IPS DF 6.9 (cell line): ENCODE results near the gene GEMIN8.

Experiments
- DNase-seq: peaks from one replicate; pipeline ENCODE4 v3.0.0-alpha.2; 2013; ENCODE audit warnings: low read depth, low spot score
- H3K27ac ChIP-seq: one replicate; pipeline ENCODE4 v1.5.1; 2013; ENCODE audit warnings: low read length, control low read depth
- H3K27me3 ChIP-seq: 2 replicates; pipeline ENCODE4 v1.6.1; 2013; ENCODE audit warnings: mild to moderate bottlenecking, low read length; ENCODE audit not compliant: control insufficient read depth, insufficient read depth
- H3K36me3 ChIP-seq: 2 replicates; pipeline ENCODE4 v1.6.1; 2013; ENCODE audit warnings: low read length; ENCODE audit not compliant: control insufficient read depth, insufficient read depth
- H3K4me1 ChIP-seq: 2 replicates; pipeline ENCODE4 v1.6.1; 2013; ENCODE audit warnings: low read length; ENCODE audit not compliant: control insufficient read depth, insufficient read depth
- H3K4me3 ChIP-seq: 2 replicates; pipeline ENCODE4 v1.5.1; 2013; ENCODE audit warnings: mild to moderate bottlenecking, low read length
- H3K9me3 ChIP-seq: 2 replicates; pipeline ENCODE4 v1.6.1; 2013; ENCODE audit warnings: low read length, inconsistent platforms; ENCODE audit not compliant: control insufficient read depth, insufficient read depth
- WGBS: extraction: QIAGEN DNeasy Blood & Tissue Kit; methylation state at CpG from one replicate; pipeline ENCODE4 v1.1.7; 2013; ENCODE audit warnings: mixed read lengths, missing lambda C conversion rate; ENCODE audit not compliant: insufficient read length, insufficient coverage; 5-methylcytosine and 5-hydroxymethylcytosine counted together

Gene GEMIN8

DNA sequence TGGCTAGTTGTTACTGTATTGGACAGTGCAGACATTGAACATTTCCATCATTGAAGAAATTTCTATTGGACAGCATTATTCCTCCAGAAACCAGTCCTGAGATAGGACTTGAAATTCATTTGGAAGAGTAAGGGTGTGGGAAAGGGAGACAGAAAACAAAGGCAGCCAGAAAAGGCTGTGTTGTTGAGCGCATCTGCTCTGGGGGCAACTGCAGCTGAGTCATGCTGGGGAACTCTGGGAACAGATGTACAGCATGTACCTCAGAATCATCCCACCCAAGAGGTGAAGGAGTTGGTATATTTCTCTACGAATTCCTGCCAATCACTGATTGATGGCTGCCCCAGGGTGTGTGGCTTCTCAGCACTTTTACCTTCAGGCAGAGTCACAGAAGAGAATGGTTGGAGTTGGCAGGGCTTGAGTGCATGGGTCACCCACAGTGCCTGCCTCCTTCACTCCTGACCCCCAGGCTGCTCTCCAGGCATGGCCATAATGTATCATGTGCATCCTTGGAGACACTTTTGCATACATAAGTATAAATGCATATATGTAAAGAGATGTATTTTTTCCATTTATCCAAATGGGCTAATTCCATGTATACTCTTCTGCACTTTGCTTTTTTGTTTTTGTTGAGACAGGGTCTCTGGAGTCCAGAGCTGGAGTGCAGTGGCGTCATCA, 39.4 kb downstream of the GEMIN8 start:
- no peaks in the 10 kb centered on the region for H3K9me3 ChIP-seq
- no peak overlapping the region for H3K4me3 ChIP-seq
- no CpG with 5 or more reads among the region's 3 CpGs for WGBS
- peaks cover 1% of the 10 kb centered on the region; the same call in 1 of the 2 replicates for H3K4me1 ChIP-seq
- no peaks in the 10 kb centered on the region for H3K36me3 ChIP-seq
- DNase-seq, result no peak
- no peak overlapping the region for H3K27ac ChIP-seq
- no peaks in the 10 kb centered on the region for H3K27me3 ChIP-seq

DNA sequence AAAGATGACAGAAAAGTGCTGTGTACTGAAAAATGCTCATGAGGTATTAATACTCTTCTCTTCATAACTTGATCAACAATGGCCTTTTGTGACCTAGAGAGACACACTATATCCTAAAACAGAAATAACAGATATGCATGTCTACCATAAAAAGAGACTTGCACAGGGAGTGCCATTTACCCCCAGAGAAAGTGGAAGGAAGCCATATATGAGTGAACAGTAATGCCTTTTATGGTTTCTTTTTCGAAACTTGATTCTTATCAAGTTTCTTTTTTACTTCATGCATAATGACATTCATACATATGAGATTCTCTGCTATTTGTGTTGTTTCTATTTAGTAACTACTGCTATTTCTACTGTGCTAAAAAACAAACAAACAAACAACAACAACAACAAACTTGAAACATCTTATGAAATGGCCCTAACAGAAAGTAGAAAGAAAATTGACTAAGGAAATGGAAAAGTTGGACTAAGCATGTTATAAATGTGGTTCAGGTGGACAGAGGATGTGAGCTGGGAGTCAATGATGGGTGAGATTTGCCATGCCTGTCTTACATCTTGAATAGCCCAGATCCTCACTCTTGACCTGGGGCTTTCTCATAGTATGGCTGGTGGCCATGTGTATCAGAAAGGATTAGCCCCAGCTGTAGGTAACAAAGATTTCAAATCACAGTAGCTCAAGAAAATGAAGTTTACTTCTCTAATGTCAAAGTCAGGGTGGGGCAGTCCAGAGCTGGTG, 43.8 kb downstream of the GEMIN8 start:
- WGBS, result no CpG with 5 or more reads among the region's 1 CpG
- DNase-seq, result no peak
- H3K4me1 ChIP-seq, result peaks cover 1% of the 10 kb centered on the region; the same call in 1 of the 2 replicates
- no peak overlapping the region for H3K4me3 ChIP-seq
- H3K9me3 ChIP-seq, result no peaks in the 10 kb centered on the region
- H3K27me3 ChIP-seq, result no peaks in the 10 kb centered on the region
- H3K27ac ChIP-seq, result no peak overlapping the region
- no peaks in the 10 kb centered on the region for H3K36me3 ChIP-seq

DNA sequence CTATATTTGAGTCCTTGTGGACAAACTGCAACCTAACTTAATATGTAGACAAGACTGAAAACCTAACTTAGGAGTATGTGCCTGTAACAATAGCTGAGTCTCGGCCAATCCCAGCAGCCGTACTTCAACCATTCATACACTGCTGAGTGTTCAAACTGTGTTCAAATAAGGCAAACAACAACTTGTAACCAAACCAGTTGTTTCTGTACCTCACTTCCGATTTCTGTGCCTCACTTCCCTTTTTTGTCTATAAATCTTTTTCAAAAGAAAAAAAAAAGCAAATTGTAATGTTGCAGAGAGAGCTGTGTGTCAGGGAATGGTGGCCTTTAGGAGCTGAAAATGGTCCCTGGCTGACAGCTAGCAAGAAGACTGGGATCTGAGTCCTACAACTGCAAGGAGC, 46.0 kb downstream of the GEMIN8 start:
- no peaks in the 10 kb centered on the region for H3K9me3 ChIP-seq
- no peak overlapping the region for H3K27ac ChIP-seq
- H3K4me1 ChIP-seq, result no peaks in the 10 kb centered on the region
- no peak for DNase-seq
- no peaks in the 10 kb centered on the region for H3K36me3 ChIP-seq
- no CpG with 5 or more reads among the region's 3 CpGs for WGBS
- H3K27me3 ChIP-seq, result no peaks in the 10 kb centered on the region
- H3K4me3 ChIP-seq, result no peak overlapping the region

DNA sequence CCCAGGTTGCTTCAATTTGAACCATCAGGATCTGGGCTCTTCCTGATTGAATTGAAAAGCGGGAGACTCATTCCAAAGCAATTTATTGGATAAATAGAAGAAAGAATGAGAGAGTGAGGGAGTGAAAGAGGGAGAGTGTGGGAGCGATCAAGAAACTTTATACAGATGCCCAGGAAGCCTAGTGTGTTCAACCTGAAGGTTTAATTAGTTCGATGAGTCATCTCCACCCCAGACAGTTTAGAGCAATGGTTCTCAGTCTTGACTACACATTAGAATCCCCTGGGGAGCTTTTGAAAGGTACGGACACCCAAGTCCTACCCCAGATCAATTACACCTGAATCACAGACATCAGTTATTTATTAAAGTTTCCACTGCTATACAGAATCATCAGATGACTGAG, 61.5 kb downstream of the GEMIN8 start:
- H3K36me3 ChIP-seq, result no peaks in the 10 kb centered on the region
- H3K27me3 ChIP-seq, result no peaks in the 10 kb centered on the region
- no peaks in the 10 kb centered on the region for H3K9me3 ChIP-seq
- no peak overlapping the region for H3K27ac ChIP-seq
- no peaks in the 10 kb centered on the region for H3K4me1 ChIP-seq
- H3K4me3 ChIP-seq, result no peak overlapping the region
- no CpG with 5 or more reads among the region's 4 CpGs for WGBS
- no peak for DNase-seq

DNA sequence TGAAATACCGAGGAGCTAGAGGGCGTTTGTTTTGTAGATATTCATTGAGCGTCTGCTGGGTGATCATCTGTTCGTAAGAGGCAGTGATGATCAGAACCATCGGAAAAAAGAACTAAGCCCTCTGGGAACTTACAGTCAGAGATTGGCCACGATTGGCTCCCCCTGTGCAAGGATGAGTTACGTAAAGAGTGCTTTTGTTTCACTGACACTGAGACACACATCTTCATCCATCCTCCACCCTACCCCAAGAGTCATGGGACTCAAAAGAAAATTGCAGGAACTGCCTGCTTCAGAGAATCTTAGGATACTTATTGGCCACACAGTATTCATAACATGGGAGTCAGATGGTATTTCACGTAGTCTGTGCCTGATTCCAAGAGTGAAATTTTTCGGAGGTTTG, 62.1 kb downstream of the GEMIN8 start:
- Histone ChIP-seq H3K4me1 (no peaks in the 10 kb centered on the region), H3K27ac (no peak overlapping the region), H3K36me3 (no peaks in the 10 kb centered on the region), H3K9me3 (no peaks in the 10 kb centered on the region), H3K27me3 (no peaks in the 10 kb centered on the region), H3K4me3 (no peak overlapping the region)
- no CpG with 5 or more reads among the region's 9 CpGs for WGBS
- DNase-seq, result no peak

DNA sequence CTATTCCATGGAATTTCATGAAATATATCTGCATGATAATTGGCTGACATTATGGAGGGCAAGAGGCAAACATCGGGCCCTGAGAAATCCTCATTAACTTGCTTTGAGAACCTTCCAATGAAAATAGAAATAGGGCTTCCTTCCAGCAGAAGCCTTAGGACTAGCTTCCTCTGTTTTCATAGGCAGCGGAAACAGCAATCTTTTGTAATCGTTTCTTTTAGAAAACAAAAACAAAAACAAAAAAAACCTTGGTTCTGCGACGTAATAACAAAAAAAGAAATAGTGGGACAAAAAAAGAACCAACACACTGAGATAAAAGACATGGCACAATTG, 62.9 kb downstream of the GEMIN8 start:
- no peak for DNase-seq
- H3K4me3 ChIP-seq, result no peak overlapping the region
- no peaks in the 10 kb centered on the region for H3K36me3 ChIP-seq
- H3K27me3 ChIP-seq, result no peaks in the 10 kb centered on the region
- no peaks in the 10 kb centered on the region for H3K9me3 ChIP-seq
- H3K4me1 ChIP-seq, result no peaks in the 10 kb centered on the region
- H3K27ac ChIP-seq, result no peak overlapping the region
- no CpG with 5 or more reads among the region's 5 CpGs for WGBS

DNA sequence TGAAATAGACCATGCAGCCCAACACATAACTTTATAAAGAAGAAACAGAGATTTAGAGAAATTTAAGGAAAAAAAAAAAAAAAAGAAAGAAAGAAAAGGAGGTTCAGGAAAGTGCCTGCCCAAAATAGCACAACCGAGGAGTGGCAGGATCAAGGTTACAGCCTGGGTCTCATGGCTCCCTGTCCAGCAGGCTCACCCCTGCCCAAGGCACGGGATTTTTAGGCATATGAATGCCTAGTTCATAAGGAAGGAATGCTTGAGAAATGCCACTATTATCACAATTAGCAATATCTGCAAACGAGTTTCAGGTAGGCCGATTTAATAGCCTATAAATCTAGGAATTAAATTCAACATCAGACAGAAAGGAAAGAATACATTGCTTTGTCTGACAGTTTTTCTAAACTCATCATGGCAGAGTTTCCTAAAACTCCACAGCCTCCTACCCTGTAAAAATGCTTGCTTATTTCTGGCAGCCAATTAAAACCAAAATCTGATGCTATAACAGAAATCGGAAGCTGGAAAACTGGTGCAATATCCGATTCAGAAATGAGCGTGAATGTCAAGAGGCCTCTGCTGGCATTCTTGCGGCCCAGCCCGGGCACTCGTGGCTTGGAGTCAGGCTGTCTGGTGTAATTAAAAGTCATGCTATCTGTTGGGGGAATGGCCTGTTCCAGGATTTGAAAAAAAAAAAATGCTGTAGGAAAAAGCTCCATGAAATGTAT, 63.5 kb downstream of the GEMIN8 start:
- no peaks in the 10 kb centered on the region for H3K9me3 ChIP-seq
- H3K36me3 ChIP-seq, result no peaks in the 10 kb centered on the region
- WGBS, result no CpG with 5 or more reads among the region's 10 CpGs
- H3K27me3 ChIP-seq, result no peaks in the 10 kb centered on the region
- H3K4me3 ChIP-seq, result no peak overlapping the region
- no peaks in the 10 kb centered on the region for H3K4me1 ChIP-seq
- DNase-seq, result no peak
- H3K27ac ChIP-seq, result no peak overlapping the region

DNA sequence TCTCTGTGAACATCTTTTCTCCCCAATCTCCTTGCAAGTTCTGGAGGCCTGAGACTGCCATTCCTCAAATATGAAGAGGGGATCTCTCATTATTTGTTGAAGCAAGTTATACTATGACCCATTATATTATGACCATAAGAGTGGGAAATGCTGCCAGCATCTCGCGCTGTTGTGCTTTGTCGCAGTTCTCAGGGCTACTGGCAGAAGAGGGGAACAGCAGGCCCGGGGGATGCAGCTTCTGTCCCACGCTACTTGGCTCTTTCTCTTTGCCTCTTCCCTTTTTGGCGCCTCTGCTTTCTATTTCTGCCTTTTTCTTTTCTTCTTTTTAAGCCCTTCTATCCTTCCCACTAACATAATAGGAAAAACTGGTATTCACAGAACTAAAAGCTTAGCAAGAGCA, 64.2 kb downstream of the GEMIN8 start:
- WGBS, result no CpG with 5 or more reads among the region's 6 CpGs
- Histone ChIP-seq H3K4me1 (no peaks in the 10 kb centered on the region), H3K9me3 (no peaks in the 10 kb centered on the region), H3K4me3 (no peak overlapping the region), H3K36me3 (no peaks in the 10 kb centered on the region), H3K27me3 (no peaks in the 10 kb centered on the region), H3K27ac (no peak overlapping the region)
- no peak for DNase-seq

DNA sequence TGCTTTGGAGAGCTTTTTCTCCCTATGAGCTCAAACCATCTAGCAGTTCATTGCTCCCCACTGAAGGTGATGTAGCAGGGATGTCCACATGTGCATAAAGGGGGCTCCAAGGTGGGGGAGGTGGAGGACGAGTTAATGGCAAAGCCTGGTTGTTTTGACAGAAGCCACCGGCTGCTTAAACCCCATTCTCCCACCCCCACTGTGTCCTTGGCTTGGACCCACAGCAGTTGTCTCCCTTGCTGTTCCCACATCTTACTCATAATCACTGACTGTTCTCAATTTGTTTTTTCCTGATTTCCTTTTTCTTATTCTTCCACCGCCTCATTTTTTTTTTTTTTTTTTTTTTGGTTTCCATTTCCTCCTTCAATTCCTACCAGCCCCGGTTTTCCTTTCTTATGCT, 72.7 kb downstream of the GEMIN8 start:
- Histone ChIP-seq H3K27me3 (no peaks in the 10 kb centered on the region), H3K4me3 (no peak overlapping the region), H3K36me3 (no peaks in the 10 kb centered on the region), H3K27ac (no peak overlapping the region), H3K4me1 (no peaks in the 10 kb centered on the region), H3K9me3 (no peaks in the 10 kb centered on the region)
- no CpG with 5 or more reads among the region's 4 CpGs for WGBS
- DNase-seq, result no peak
